KMS-11 (cell line): ENCODE results near the gene SLC24A3.

Experiments used
- H2AFZ ChIP-seq: fragments of 200-600 bp; sonication (generic); 2 replicates; pipeline ENCODE4 v1.6.1; 2016; ENCODE audit warnings: antibody characterized with exemption, mixed run types, low read depth
- H3K27ac ChIP-seq: fragments of 200-600 bp; sonication (generic); 2 replicates; pipeline ENCODE4 v1.6.1; 2016; ENCODE audit warnings: mild to moderate bottlenecking, mixed run types
- H3K27me3 ChIP-seq: fragments of 200-600 bp; sonication (generic); 2 replicates; pipeline ENCODE4 v1.6.1; 2017; ENCODE audit warnings: mild to moderate bottlenecking, low read depth, mixed run types, moderate library complexity; ENCODE audit not compliant: insufficient read depth
- H3K36me3 ChIP-seq: fragments of 200-600 bp; sonication (generic); 2 replicates; pipeline ENCODE4 v1.6.1; 2017; ENCODE audit warnings: mild to moderate bottlenecking, mixed run types; ENCODE audit not compliant: insufficient read depth
- H3K4me1 ChIP-seq: fragments of 200-600 bp; sonication (generic); 2 replicates; pipeline ENCODE4 v1.6.1; 2016; ENCODE audit warnings: mild to moderate bottlenecking, low read depth, mixed run types; ENCODE audit not compliant: poor library complexity, severe bottlenecking
- H3K4me2 ChIP-seq: fragments of 200-600 bp; sonication (generic); 2 replicates; pipeline ENCODE4 v1.7.0; 2016; ENCODE audit warnings: mild to moderate bottlenecking, mixed run types
- H3K4me3 ChIP-seq: fragments of 200-600 bp; sonication (generic); IDR thresholded peaks from 2 replicates; pipeline ENCODE4 v1.6.1; 2017; ENCODE audit warnings: low read depth, low read length, mixed read lengths; ENCODE audit not compliant: insufficient read depth
- H3K79me2 ChIP-seq: fragments of 200-600 bp; sonication (generic); 2 replicates; pipeline ENCODE4 v1.6.1; 2016; ENCODE audit warnings: low read depth, mixed run types; ENCODE audit not compliant: insufficient read depth
- H3K9ac ChIP-seq: fragments of 200-600 bp; sonication (generic); 2 replicates; pipeline ENCODE4 v1.6.1; 2016; ENCODE audit warnings: mild to moderate bottlenecking, mixed run types
- H4K20me1 ChIP-seq: fragments of 200-600 bp; sonication (generic); 2 replicates; pipeline ENCODE4 v1.6.1; 2016; ENCODE audit warnings: mild to moderate bottlenecking, mixed run types; ENCODE audit not compliant: insufficient read depth
- TF ChIP-seq, protein P1 (sequence below): fragments of 200-600 bp; sonication (generic); conservative IDR thresholded peaks from 2 replicates; pipeline ENCODE4 v1.6.1; 2017; ENCODE audit warnings: low read depth, mild to moderate bottlenecking, antibody characterized with exemption, low read length, moderate library complexity, mixed read lengths

SLC24A3 gene

GRCh38 chr20:19473922-19474286 lies 261.5 kb downstream of the SLC24A3 start:
- no peak overlapping the region for H3K9ac ChIP-seq
- no peaks in the 10 kb centered on the region for H4K20me1 ChIP-seq
- no peaks in the 10 kb centered on the region for H3K27me3 ChIP-seq
- H3K79me2 ChIP-seq, result no peaks in the 10 kb centered on the region
- no peaks in the 10 kb centered on the region for H3K36me3 ChIP-seq
- no peak overlapping the region for H3K27ac ChIP-seq
- no peak overlapping the region for H3K4me2 ChIP-seq
- H2AFZ ChIP-seq, result no peak overlapping the region
- TF ChIP-seq, protein P1, sequence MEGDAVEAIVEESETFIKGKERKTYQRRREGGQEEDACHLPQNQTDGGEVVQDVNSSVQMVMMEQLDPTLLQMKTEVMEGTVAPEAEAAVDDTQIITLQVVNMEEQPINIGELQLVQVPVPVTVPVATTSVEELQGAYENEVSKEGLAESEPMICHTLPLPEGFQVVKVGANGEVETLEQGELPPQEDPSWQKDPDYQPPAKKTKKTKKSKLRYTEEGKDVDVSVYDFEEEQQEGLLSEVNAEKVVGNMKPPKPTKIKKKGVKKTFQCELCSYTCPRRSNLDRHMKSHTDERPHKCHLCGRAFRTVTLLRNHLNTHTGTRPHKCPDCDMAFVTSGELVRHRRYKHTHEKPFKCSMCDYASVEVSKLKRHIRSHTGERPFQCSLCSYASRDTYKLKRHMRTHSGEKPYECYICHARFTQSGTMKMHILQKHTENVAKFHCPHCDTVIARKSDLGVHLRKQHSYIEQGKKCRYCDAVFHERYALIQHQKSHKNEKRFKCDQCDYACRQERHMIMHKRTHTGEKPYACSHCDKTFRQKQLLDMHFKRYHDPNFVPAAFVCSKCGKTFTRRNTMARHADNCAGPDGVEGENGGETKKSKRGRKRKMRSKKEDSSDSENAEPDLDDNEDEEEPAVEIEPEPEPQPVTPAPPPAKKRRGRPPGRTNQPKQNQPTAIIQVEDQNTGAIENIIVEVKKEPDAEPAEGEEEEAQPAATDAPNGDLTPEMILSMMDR, result no peak
- no peak overlapping the region for H3K4me3 ChIP-seq
- H3K4me1 ChIP-seq, result no peaks in the 10 kb centered on the region

- no peaks in the 10 kb centered on the region for H3K4me1 ChIP-seq
- H3K27ac ChIP-seq, result no peak overlapping the region
- no peak overlapping the region for H3K4me3 ChIP-seq
- no peaks in the 10 kb centered on the region for H3K27me3 ChIP-seq
- no peak overlapping the region for H3K4me2 ChIP-seq
- no peak overlapping the region for H3K9ac ChIP-seq
- H3K36me3 ChIP-seq, result no peaks in the 10 kb centered on the region
- no peak overlapping the region for H2AFZ ChIP-seq
- H3K79me2 ChIP-seq, result no peaks in the 10 kb centered on the region
- H4K20me1 ChIP-seq, result no peaks in the 10 kb centered on the region
- TF ChIP-seq, protein P1, result no peak
Measured at GRCh38 chr20:19478320-19478895, 266.0 kb downstream of the SLC24A3 start.

DNA sequence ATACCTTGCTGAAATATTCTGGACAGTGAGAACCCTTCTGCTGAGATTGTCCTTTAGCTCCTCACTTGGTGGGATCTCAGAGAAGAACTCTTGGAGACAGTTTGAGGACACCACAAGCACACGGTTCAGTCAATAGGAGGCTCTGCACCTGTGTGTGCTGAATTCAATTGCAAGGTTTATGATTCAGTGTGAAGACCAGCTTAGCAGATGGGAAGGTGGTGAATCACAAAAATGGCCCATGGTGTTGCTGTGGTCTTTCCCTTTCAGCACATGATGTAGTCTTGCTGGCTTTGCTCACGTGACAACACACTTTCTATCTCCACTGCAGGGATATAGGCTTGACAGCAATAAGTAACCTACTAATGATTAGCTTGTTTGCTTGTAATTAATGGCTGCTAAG lies 270.3 kb downstream of the SLC24A3 start:
- H3K9ac ChIP-seq, result no peak overlapping the region
- H3K4me3 ChIP-seq, result no peak overlapping the region
- H3K4me2 ChIP-seq, result no peak overlapping the region
- no peaks in the 10 kb centered on the region for H3K36me3 ChIP-seq
- no peaks in the 10 kb centered on the region for H3K4me1 ChIP-seq
- no peaks in the 10 kb centered on the region for H3K79me2 ChIP-seq
- no peaks in the 10 kb centered on the region for H3K27me3 ChIP-seq
- H3K27ac ChIP-seq, result no peak overlapping the region
- TF ChIP-seq, protein P1, result no peak
- H4K20me1 ChIP-seq, result no peaks in the 10 kb centered on the region
- H2AFZ ChIP-seq, result no peak overlapping the region

DNA sequence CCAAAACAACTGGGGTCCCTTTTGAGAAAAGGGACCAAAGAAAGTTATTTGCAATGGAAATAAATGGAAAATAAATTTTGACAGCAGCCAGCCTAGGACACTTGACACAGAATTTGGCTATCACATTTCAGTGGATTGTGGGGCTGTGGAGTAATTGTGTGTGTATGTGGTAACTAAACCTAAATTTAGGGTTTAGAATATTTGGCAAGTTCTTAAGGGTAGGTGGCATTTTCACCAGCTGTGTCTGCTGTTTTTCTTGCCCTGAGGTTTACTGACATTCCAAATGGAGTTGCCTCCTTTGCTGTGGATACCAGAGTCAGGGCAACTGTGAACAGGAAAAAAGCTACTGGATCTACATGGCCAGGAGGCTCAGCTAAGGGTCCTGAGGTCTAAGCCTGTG lies 270.9 kb downstream of the SLC24A3 start:
- Histone ChIP-seq H3K27ac (no peak overlapping the region), H3K36me3 (no peaks in the 10 kb centered on the region), H3K27me3 (no peaks in the 10 kb centered on the region), H2AFZ (no peak overlapping the region), H3K79me2 (no peaks in the 10 kb centered on the region), H3K4me2 (no peak overlapping the region), H3K4me1 (no peaks in the 10 kb centered on the region), H4K20me1 (no peaks in the 10 kb centered on the region), H3K9ac (no peak overlapping the region), H3K4me3 (no peak overlapping the region)
- TF ChIP-seq, protein P1, result no peak

- H3K27me3 ChIP-seq, result no peaks in the 10 kb centered on the region
- no peak overlapping the region for H3K4me2 ChIP-seq
- H3K36me3 ChIP-seq, result no peaks in the 10 kb centered on the region
- no peaks in the 10 kb centered on the region for H4K20me1 ChIP-seq
- no peaks in the 10 kb centered on the region for H3K79me2 ChIP-seq
- H3K27ac ChIP-seq, result no peak overlapping the region
- H3K4me3 ChIP-seq, result no peak overlapping the region
- no peaks in the 10 kb centered on the region for H3K4me1 ChIP-seq
- no peak overlapping the region for H2AFZ ChIP-seq
- TF ChIP-seq, protein P1, result no peak
- no peak overlapping the region for H3K9ac ChIP-seq
Measured at GRCh38 chr20:19486446-19486845, 274.0 kb downstream of the SLC24A3 start.
